ENCODE measurements around the gene SMIM45.

The SMIM45 gene

DNA sequence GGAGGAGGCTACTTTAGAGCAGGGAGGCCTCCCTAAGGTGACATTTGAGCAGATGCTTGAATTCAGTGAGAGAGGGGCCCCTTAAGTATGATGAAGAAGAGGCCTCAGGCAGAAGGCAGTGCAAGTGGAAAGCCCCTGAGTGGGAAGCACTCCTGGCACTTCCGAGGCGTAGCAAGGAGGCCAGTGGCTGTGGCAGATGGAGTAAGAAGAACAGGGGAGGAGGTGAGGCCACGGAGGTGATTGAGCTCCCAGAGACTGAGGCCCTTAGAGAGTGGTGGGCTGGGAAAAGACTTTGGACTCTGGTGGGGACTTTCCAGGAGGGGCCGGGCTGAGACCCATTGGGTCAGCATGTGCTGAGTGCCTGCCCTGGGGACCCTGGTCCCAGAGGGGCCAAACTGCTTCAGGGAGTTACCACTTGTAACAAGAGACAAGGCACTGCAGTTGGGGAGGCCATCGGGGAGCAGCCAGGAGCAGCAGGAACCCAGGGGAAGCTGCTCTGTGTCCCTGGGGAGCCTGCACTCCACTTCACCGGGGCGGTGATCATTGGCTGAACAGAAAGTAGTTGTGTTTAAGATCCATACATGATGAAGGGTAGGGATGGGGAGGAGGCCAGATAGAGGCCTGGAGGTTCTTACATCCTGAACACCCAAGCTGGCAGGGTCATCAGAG is 2.5 kb upstream of the SMIM45 start:
- Histone ChIP-seq H3K36me3 (ENCODE audit: insufficient read depth, insufficient read length, low read length) (peaks cover 12% of the 10 kb centered on the region), H3K27me3 (ENCODE audit: insufficient read depth, insufficient read length) (no peaks in the 10 kb centered on the region), H3K9me3 (ENCODE audit: insufficient read depth, low read length) (no peaks in the 10 kb centered on the region), H3K9ac (ENCODE audit: insufficient read length, low read depth) (no peak overlapping the region), H3K4me1 (ENCODE audit: insufficient read depth, insufficient read length) (peaks cover 23% of the 10 kb centered on the region), H3K4me3 (ENCODE audit: insufficient read length, low read depth) (no peak overlapping the region)
- no peak for DNase-seq (ENCODE audit: low read depth, low spot score)
- TF ChIP-seq SUZ12 (IDR thresholded peaks at IDR 0.05; ENCODE audit: extremely low read depth, insufficient read depth, insufficient read length), result no peak
- TF ChIP-seq ZNF274 (IDR thresholded peaks at IDR 0.05; ENCODE audit: low read depth, low read length), result no peak
- no peak for TF ChIP-seq YY1 (IDR thresholded peaks at IDR 0.05; ENCODE audit: insufficient read depth, insufficient read length)

DNA sequence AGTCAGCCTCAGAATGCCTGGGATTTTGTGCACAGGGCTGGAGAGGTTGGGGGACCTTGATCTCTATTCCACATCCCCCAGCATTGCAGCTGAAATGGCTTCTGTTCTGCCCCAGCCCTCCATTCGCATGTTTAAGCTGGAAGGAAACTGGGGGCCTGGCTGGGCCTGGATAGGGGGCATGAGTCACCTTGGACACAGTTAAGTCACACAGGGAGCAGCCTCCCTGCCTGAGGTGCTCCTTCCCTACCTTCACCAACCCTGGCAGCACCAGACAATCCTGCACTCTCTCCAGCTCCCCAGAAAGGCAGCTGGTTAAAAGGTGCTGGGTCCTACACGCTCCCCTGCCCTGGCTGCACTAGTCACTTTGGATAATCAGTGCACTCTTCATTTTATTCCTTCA is 763 bp downstream of the SMIM45 start:
- Histone ChIP-seq H3K9me3 (ENCODE audit: insufficient read depth, low read length) (no peaks in the 10 kb centered on the region; the same call in 1 of the 2 replicates), H3K27me3 (ENCODE audit: insufficient read depth, insufficient read length) (no peaks in the 10 kb centered on the region), H3K4me3 (ENCODE audit: insufficient read length, low read depth) (no peak overlapping the region), H3K9ac (ENCODE audit: insufficient read length, low read depth) (no peak overlapping the region), H3K4me1 (ENCODE audit: insufficient read depth, insufficient read length) (peaks cover 27% of the 10 kb centered on the region), H3K36me3 (ENCODE audit: insufficient read depth, insufficient read length, low read length) (no peaks in the 10 kb centered on the region)
- DNase-seq (ENCODE audit: low read depth, low spot score), result no peak
- TF ChIP-seq ZNF274 (IDR thresholded peaks at IDR 0.05; ENCODE audit: low read depth, low read length), result no peak
- TF ChIP-seq SUZ12 (IDR thresholded peaks at IDR 0.05; ENCODE audit: extremely low read depth, insufficient read depth, insufficient read length), result no peak
- no peak for TF ChIP-seq YY1 (IDR thresholded peaks at IDR 0.05; ENCODE audit: insufficient read depth, insufficient read length)

GRCh38 chr22:41957941-41958556 is 6.1 kb downstream of the SMIM45 start:
- no peaks in the 10 kb centered on the region; the same call in 1 of the 2 replicates for H3K9me3 ChIP-seq (ENCODE audit: insufficient read depth, low read length)
- no peaks in the 10 kb centered on the region for H3K27me3 ChIP-seq (ENCODE audit: insufficient read depth, insufficient read length)
- H3K4me3 ChIP-seq (ENCODE audit: insufficient read length, low read depth), result no peak overlapping the region
- no peak overlapping the region for H3K9ac ChIP-seq (ENCODE audit: insufficient read length, low read depth)
- no peak for TF ChIP-seq YY1 (IDR thresholded peaks at IDR 0.05; ENCODE audit: insufficient read depth, insufficient read length)
- TF ChIP-seq SUZ12 (IDR thresholded peaks at IDR 0.05; ENCODE audit: extremely low read depth, insufficient read depth, insufficient read length), result no peak
- no peak for TF ChIP-seq ZNF274 (IDR thresholded peaks at IDR 0.05; ENCODE audit: low read depth, low read length)
- no peak for DNase-seq (ENCODE audit: low read depth, low spot score)
- H3K4me1 ChIP-seq (ENCODE audit: insufficient read depth, insufficient read length), result peaks cover 17% of the 10 kb centered on the region
- H3K36me3 ChIP-seq (ENCODE audit: insufficient read depth, insufficient read length, low read length), result no peaks in the 10 kb centered on the region

GRCh38 chr22:41963453-41964111 is 11.6 kb downstream of the SMIM45 start:
- no peaks in the 10 kb centered on the region for H3K36me3 ChIP-seq (ENCODE audit: insufficient read depth, insufficient read length, low read length)
- H3K4me3 ChIP-seq (ENCODE audit: insufficient read length, low read depth), result no peak overlapping the region
- no peak for TF ChIP-seq ZNF274 (IDR thresholded peaks at IDR 0.05; ENCODE audit: low read depth, low read length)
- TF ChIP-seq YY1 (IDR thresholded peaks at IDR 0.05; ENCODE audit: insufficient read depth, insufficient read length), result no peak
- no peak for TF ChIP-seq SUZ12 (IDR thresholded peaks at IDR 0.05; ENCODE audit: extremely low read depth, insufficient read depth, insufficient read length)
- DNase-seq (ENCODE audit: low read depth, low spot score), result no peak
- no peaks in the 10 kb centered on the region for H3K27me3 ChIP-seq (ENCODE audit: insufficient read depth, insufficient read length)
- H3K9me3 ChIP-seq (ENCODE audit: insufficient read depth, low read length), result no peaks in the 10 kb centered on the region; the same call in 1 of the 2 replicates
- peak overlapping the region; percentile 38 for H3K9ac ChIP-seq (ENCODE audit: insufficient read length, low read depth)
- peaks cover 10% of the 10 kb centered on the region for H3K4me1 ChIP-seq (ENCODE audit: insufficient read depth, insufficient read length)

DNA sequence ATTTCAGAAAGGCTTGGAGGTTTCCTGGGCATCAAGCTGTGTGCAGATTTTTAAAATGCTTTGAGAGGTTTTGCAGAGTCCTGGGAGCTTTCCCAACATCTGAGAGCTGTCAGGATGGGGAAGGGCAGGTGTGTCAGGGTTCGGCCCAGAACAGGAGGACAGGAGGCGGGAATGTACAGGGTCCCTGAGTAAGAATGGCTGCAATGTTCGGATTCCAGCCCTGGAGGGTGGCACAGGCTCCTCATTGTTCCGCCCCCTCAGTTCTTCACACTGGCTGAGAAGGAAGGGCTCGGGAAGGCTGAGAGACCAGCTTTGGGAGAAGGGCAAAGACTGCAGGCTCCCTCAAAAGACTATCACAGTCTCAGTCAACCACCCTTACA is 12.2 kb downstream of the SMIM45 start:
- Histone ChIP-seq H3K9ac (ENCODE audit: insufficient read length, low read depth) (no peak overlapping the region), H3K4me3 (ENCODE audit: insufficient read length, low read depth) (no peak overlapping the region), H3K36me3 (ENCODE audit: insufficient read depth, insufficient read length, low read length) (no peaks in the 10 kb centered on the region), H3K27me3 (ENCODE audit: insufficient read depth, insufficient read length) (no peaks in the 10 kb centered on the region), H3K4me1 (ENCODE audit: insufficient read depth, insufficient read length) (peaks cover 15% of the 10 kb centered on the region), H3K9me3 (ENCODE audit: insufficient read depth, low read length) (no peaks in the 10 kb centered on the region; the same call in 1 of the 2 replicates)
- DNase-seq (ENCODE audit: low read depth, low spot score), result no peak
- TF ChIP-seq YY1 (IDR thresholded peaks at IDR 0.05; ENCODE audit: insufficient read depth, insufficient read length) (no peak), ZNF274 (IDR thresholded peaks at IDR 0.05; ENCODE audit: low read depth, low read length) (no peak), SUZ12 (IDR thresholded peaks at IDR 0.05; ENCODE audit: extremely low read depth, insufficient read depth, insufficient read length) (no peak)

DNA sequence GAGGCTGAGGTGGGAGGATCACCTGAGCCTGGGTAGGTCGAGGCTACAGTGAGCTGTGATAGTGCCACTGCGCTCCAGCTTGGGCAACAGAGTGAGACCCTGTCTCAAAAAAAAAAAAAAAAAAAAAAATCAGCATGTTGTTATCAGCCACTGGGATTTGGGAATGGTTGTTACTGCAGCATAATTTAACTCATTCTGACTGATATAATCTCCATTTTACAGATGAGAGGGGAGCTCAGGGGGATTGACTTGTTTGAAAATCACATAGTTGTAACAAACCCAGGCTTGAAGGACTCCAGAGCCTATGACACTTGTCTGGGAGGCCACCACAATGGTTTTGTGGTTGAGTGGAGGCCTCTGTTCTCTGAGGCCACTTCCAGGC is 14.3 kb downstream of the SMIM45 start:
- no peak for DNase-seq (ENCODE audit: low read depth, low spot score)
- peaks cover 6% of the 10 kb centered on the region for H3K27me3 ChIP-seq (ENCODE audit: insufficient read depth, insufficient read length)
- peaks cover 3% of the 10 kb centered on the region; the same call in 1 of the 2 replicates for H3K9me3 ChIP-seq (ENCODE audit: insufficient read depth, low read length)
- no peak overlapping the region for H3K4me3 ChIP-seq (ENCODE audit: insufficient read length, low read depth)
- H3K4me1 ChIP-seq (ENCODE audit: insufficient read depth, insufficient read length), result peaks cover 20% of the 10 kb centered on the region
- TF ChIP-seq YY1 (IDR thresholded peaks at IDR 0.05; ENCODE audit: insufficient read depth, insufficient read length) (no peak), ZNF274 (IDR thresholded peaks at IDR 0.05; ENCODE audit: low read depth, low read length) (no peak), SUZ12 (IDR thresholded peaks at IDR 0.05; ENCODE audit: extremely low read depth, insufficient read depth, insufficient read length) (no peak)
- no peak overlapping the region for H3K9ac ChIP-seq (ENCODE audit: insufficient read length, low read depth)
- no peaks in the 10 kb centered on the region for H3K36me3 ChIP-seq (ENCODE audit: insufficient read depth, insufficient read length, low read length)

All from NT2/D1 (cell line).